Upper lobe of left lung (tissue), 4 donors: Measurements from ENCODE around the gene CFTR.

Experiments used
- CTCF ChIP-seq, 6 experiments: fragments of 450-650 bp in 4 of 6; fragments of 200-600 bp in 2 of 6; sonication (generic) in 2 of 6; IDR thresholded peaks; one replicate each; pipeline ENCODE4 v1.5.1; 2016 to 2019; ENCODE audit warnings: antibody characterized with exemption in 6 of 6
- EP300 ChIP-seq, 4 donors: sonication (generic); formaldehyde crosslinking; IDR thresholded peaks; one replicate each; pipeline ENCODE4 v1.5.1; 2017; ENCODE audit warnings: antibody characterized with exemption in 4 of 4, control low read depth in 2 of 4

GRCh38 chr7:117652943-117653680, 173.3 kb downstream of the CFTR start:
- TF ChIP-seq EP300 (IDR thresholded peaks at IDR 0.05) (no peak), CTCF (IDR thresholded peaks at IDR 0.05) (no peak)
